ENCODE data around the gene EIF5A. TPM values are rescaled to one million over a fixed set of nuclear protein-coding genes. Genes with fewer than 3 reads are reported as not detected.

The EIF5A gene
- 1,162 and 1,732 TPM in 2 replicates for total RNA-seq (2012; rRNA removed)

GRCh38 chr17:7306911-7307685 is at the start of gene EIF5A:
Gene EIF5A, plus strand, starts transcription at chr17:7307628. Its CDS starts 2,008 bp downstream, at chr17:7309636.
- Histone ChIP-seq H3K9me3 (replicated peaks; ENCODE audit: low read length) (no peaks in the 10 kb centered on the region), H3K4me3 (ENCODE audit: low read length) (peak within 1 kb of the TSS; percentile 85), H3K9ac (ENCODE audit: low read depth, low read length) (peak within 1 kb of the TSS; percentile 99), H3K4me2 (ENCODE audit: low read length) (peak within 1 kb of the TSS; percentile 83), H3K36me3 (ENCODE audit: insufficient read depth, low read length) (peaks cover 22% of the 10 kb centered on the region), H3K27me3 (ENCODE audit: control insufficient read depth, insufficient read depth, low read length) (no peaks in the 10 kb centered on the region), H3K4me1 (ENCODE audit: control insufficient read depth, insufficient read depth, low read length) (peaks cover 18% of the 10 kb centered on the region)

DNA sequence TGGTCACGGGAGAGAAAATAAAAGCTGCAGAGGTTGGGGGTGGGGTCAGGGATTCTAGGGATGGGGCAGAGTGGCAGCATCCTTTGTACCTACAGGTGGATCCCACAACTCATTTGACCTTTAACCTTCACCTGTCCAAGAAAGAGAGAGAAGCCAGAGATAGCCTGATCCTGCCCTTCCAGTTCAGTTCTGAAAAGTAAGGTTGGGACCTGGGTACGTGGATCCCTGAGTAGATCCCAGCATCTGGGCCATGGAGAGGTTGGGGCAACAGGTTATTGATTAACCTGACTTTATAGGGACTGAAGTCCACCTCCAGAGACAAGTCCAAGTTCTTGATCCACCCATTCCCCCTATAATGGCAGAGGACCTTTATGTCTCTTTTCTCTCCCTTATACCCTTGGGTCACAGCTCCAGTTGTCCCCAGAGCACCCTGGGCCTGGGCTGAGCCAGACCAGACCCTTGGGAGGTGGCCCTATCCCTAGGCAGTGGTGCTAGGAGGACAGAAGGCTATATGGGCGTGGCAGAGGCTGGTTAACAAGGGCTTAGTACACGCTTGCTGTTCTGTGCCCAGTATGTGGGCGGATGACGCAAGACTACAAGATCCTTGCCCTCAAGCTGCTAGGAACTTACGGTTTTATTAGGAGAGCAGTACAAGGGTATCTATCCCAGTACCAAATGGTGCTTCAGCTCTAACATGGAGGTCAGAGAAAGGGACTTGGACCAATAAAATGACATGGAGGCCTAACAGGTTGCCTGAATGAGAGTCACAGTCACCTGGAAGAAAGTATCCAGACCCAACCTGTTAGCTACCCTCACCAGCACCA is 48.5 kb upstream of the EIF5A start:
- Histone ChIP-seq H3K4me2 (ENCODE audit: low read length) (peak overlapping the region; percentile 60), H3K9ac (ENCODE audit: low read depth, low read length) (peak overlapping the region; percentile 49), H3K4me1 (ENCODE audit: control insufficient read depth, insufficient read depth, low read length) (peaks cover 49% of the 10 kb centered on the region), H3K36me3 (ENCODE audit: insufficient read depth, low read length) (peaks cover 33% of the 10 kb centered on the region), H3K4me3 (ENCODE audit: low read length) (no peak overlapping the region), H3K9me3 (replicated peaks; ENCODE audit: low read length) (no peaks in the 10 kb centered on the region), H3K27me3 (ENCODE audit: control insufficient read depth, insufficient read depth, low read length) (no peaks in the 10 kb centered on the region)

DNA sequence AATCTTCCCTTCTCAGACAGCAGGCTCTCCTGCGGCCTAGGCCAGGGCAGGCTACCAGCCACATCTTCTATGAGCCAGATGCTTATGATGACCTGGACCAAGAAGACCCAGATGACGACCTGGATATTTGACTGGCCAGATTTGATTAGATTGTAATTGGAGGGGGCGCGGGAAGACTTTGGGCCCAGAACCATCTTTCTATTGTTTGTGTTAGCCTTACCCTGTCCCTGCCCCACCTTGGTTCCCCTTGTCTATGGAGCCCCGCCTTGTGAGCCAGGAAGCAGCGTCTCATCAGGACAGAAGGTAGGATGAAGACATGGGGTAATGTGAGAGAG is 47.9 kb upstream of the EIF5A start:
- Histone ChIP-seq H3K9ac (ENCODE audit: low read depth, low read length) (no peak overlapping the region), H3K4me1 (ENCODE audit: control insufficient read depth, insufficient read depth, low read length) (peaks cover 53% of the 10 kb centered on the region), H3K9me3 (replicated peaks; ENCODE audit: low read length) (no peaks in the 10 kb centered on the region), H3K27me3 (ENCODE audit: control insufficient read depth, insufficient read depth, low read length) (no peaks in the 10 kb centered on the region), H3K4me3 (ENCODE audit: low read length) (no peak overlapping the region), H3K4me2 (ENCODE audit: low read length) (peak overlapping the region; percentile 60), H3K36me3 (ENCODE audit: insufficient read depth, low read length) (peaks cover 28% of the 10 kb centered on the region)

DNA sequence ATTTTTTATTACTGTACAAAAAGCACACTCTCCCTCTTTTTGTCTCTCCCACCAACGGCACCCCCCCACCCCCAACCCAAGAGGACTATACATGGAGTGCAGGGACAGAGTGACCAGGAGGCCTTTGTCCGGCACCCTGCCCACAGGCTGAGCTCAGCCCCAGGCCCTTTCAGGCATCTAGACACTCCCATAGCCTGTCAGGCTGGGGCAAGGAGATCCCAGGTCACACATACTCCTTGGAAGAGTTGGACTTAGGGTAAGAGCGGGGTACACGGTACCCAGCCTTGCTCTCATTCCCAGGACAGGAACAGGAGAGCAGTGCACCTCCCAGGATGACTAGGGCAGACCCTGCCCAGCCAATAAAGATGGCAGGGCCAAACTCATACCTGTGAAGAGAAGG is 47.3 kb upstream of the EIF5A start:
- no peak overlapping the region for H3K4me3 ChIP-seq (ENCODE audit: low read length)
- no peaks in the 10 kb centered on the region for H3K27me3 ChIP-seq (ENCODE audit: control insufficient read depth, insufficient read depth, low read length)
- no peaks in the 10 kb centered on the region for H3K9me3 ChIP-seq (replicated peaks; ENCODE audit: low read length)
- no peak overlapping the region for H3K4me2 ChIP-seq (ENCODE audit: low read length)
- H3K36me3 ChIP-seq (ENCODE audit: insufficient read depth, low read length): peaks cover 22% of the 10 kb centered on the region
- no peak overlapping the region for H3K9ac ChIP-seq (ENCODE audit: low read depth, low read length)
- H3K4me1 ChIP-seq (ENCODE audit: control insufficient read depth, insufficient read depth, low read length): peaks cover 53% of the 10 kb centered on the region

GRCh38 chr17:7260651-7261378 is 46.6 kb upstream of the EIF5A start:
- peaks cover 53% of the 10 kb centered on the region for H3K4me1 ChIP-seq (ENCODE audit: control insufficient read depth, insufficient read depth, low read length)
- peak overlapping the region; percentile 67 for H3K9ac ChIP-seq (ENCODE audit: low read depth, low read length)
- H3K4me3 ChIP-seq (ENCODE audit: low read length): peak overlapping the region; percentile 59
- H3K36me3 ChIP-seq (ENCODE audit: insufficient read depth, low read length): peaks cover 20% of the 10 kb centered on the region
- peak overlapping the region; percentile 86 for H3K4me2 ChIP-seq (ENCODE audit: low read length)
- no peaks in the 10 kb centered on the region for H3K9me3 ChIP-seq (replicated peaks; ENCODE audit: low read length)
- H3K27me3 ChIP-seq (ENCODE audit: control insufficient read depth, insufficient read depth, low read length): no peaks in the 10 kb centered on the region

- Histone ChIP-seq H3K27me3 (ENCODE audit: control insufficient read depth, insufficient read depth, low read length) (no peaks in the 10 kb centered on the region), H3K9ac (ENCODE audit: low read depth, low read length) (peak overlapping the region; percentile 67), H3K4me3 (ENCODE audit: low read length) (peak overlapping the region; percentile 59), H3K9me3 (replicated peaks; ENCODE audit: low read length) (no peaks in the 10 kb centered on the region), H3K36me3 (ENCODE audit: insufficient read depth, low read length) (peaks cover 19% of the 10 kb centered on the region), H3K4me1 (ENCODE audit: control insufficient read depth, insufficient read depth, low read length) (peaks cover 53% of the 10 kb centered on the region), H3K4me2 (ENCODE audit: low read length) (peak overlapping the region; percentile 86)
These were observed 45.8 kb upstream of the EIF5A start for GRCh38 chr17:7261379-7262191.

DNA sequence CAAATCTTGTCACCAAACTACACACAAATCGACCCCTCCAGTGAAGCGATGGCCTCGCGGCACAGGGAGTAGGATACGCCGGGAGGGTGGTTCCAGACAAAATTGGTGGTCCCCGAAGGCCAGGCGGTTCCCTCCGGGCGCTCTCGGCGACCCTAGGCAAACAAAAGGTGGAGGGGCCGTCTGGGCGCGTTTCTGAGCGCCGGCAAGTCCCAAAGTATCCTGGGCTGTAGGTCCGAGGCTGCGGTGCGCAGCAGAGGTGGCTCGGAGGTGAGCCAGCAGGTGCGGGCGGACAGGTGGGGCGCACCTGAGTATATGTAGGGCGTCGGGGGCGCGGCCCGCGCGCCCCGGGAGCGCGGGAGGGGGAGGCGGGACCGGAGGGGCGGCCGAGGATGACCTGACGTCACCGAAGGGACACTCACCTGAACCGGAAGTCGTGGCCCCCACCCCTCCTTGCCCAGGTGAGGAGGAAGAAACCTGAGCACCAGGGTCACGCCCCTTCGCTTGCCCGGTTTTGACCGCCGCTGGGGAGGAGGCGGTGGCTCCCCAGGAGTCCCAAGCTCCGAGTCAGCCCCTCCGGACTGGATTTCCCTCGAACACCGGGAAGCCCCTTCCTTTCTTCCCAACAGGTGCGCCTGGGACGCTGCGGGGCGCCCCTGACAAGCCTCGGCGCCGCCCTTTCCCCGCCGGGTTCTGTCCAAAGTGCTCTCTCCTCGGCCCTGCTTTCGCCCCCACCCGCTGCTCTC is 45.1 kb upstream of the EIF5A start, which contains the start of gene CLDN7:
Gene CLDN7 (minus strand): TSS at position 287 of the 743 bp plus-strand sequence. CDS start 435 bp downstream, outside the sequence.
- H3K4me2 ChIP-seq (ENCODE audit: low read length): peak within 1 kb of the TSS; percentile 86
- peak within 1 kb of the TSS; percentile 67 for H3K9ac ChIP-seq (ENCODE audit: low read depth, low read length)
- H3K4me1 ChIP-seq (ENCODE audit: control insufficient read depth, insufficient read depth, low read length): peaks cover 56% of the 10 kb centered on the region
- H3K9me3 ChIP-seq (replicated peaks; ENCODE audit: low read length): no peaks in the 10 kb centered on the region
- H3K4me3 ChIP-seq (ENCODE audit: low read length): peak within 1 kb of the TSS; percentile 59
- H3K36me3 ChIP-seq (ENCODE audit: insufficient read depth, low read length): peaks cover 14% of the 10 kb centered on the region
- H3K27me3 ChIP-seq (ENCODE audit: control insufficient read depth, insufficient read depth, low read length): no peaks in the 10 kb centered on the region

DNA sequence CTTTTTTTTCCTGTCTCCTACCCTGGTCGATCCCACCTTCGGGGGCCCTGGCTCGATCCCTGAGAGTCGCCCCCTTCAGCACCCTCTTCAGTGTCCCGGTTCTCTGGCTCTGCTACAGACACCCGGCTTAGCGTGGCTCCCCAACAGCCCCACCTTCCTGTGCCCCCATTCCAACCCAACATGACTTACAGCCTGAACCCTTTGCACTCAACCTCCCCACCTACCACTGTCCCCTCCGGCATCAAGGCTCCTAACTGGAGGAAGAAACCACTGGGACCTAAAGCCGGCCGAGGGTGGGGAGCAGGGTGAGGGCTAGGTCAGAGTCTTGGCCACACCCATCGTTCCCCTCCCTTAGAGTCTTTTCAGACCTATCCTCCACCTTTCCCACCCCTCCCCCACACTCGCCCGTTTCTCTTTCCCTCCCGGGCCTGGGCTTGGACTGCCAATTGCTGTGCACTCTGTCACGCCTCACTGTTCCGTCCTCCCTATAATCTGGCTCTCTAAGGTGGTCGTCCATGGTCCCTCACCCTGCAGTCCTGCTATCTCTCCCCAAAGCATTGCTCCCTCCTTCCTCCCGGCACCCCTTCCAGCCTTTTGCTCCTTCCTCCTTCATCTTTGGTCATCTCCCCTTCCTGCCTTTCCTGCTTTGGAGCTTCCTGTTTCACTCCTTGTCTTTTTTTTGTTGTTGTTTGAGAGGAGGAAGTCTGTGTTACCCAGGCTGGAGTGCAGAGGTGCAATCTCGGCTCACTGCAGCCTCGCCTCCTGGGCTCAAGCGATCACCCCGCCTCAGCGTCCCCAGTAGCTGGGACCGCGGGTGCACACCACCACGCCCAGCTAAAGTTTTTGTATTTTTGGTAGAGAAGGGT is 44.3 kb upstream of the EIF5A start:
- peaks cover 14% of the 10 kb centered on the region for H3K36me3 ChIP-seq (ENCODE audit: insufficient read depth, low read length)
- no peaks in the 10 kb centered on the region for H3K27me3 ChIP-seq (ENCODE audit: control insufficient read depth, insufficient read depth, low read length)
- no peaks in the 10 kb centered on the region for H3K9me3 ChIP-seq (replicated peaks; ENCODE audit: low read length)
- H3K4me3 ChIP-seq (ENCODE audit: low read length): peak overlapping the region; percentile 59
- H3K4me2 ChIP-seq (ENCODE audit: low read length): peak overlapping the region; percentile 86
- H3K4me1 ChIP-seq (ENCODE audit: control insufficient read depth, insufficient read depth, low read length): peaks cover 56% of the 10 kb centered on the region
- H3K9ac ChIP-seq (ENCODE audit: low read depth, low read length): peak overlapping the region; percentile 31

GRCh38 chr17:7263801-7264078 is 43.7 kb upstream of the EIF5A start:
- no peak overlapping the region for H3K4me3 ChIP-seq (ENCODE audit: low read length)

DNA sequence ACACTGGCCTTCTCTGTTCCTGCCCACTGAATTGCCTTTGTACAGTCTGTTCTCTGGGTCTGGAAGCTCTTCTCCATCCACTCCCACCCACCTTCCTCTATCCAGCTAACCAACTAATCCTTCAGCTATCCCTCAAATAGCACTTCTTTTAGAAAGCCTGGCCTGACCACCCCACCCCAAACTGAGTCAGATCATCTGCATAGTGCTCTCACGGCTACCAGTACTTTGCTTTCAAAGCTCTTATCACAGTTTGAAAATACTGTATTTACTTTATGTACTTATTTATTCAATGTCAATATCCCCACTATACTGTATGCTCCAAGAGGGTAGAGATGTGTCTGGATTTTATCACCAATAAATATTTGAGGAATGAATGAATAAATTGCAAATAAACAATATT is 40.6 kb upstream of the EIF5A start:
- H3K9ac ChIP-seq (ENCODE audit: low read depth, low read length): no peak overlapping the region
- no peaks in the 10 kb centered on the region for H3K27me3 ChIP-seq (ENCODE audit: control insufficient read depth, insufficient read depth, low read length)
- H3K4me2 ChIP-seq (ENCODE audit: low read length): peak overlapping the region; percentile 10
- H3K4me1 ChIP-seq (ENCODE audit: control insufficient read depth, insufficient read depth, low read length): peaks cover 28% of the 10 kb centered on the region
- H3K4me3 ChIP-seq (ENCODE audit: low read length): peak overlapping the region; percentile 13
- no peaks in the 10 kb centered on the region for H3K9me3 ChIP-seq (replicated peaks; ENCODE audit: low read length)
- no peaks in the 10 kb centered on the region for H3K36me3 ChIP-seq (ENCODE audit: insufficient read depth, low read length)

More at GRCh38 chr17:7263801-7264078, 43.7 kb upstream of the EIF5A start:
- Histone ChIP-seq H3K4me1 (ENCODE audit: control insufficient read depth, insufficient read depth, low read length) (peaks cover 53% of the 10 kb centered on the region), H3K27me3 (ENCODE audit: control insufficient read depth, insufficient read depth, low read length) (no peaks in the 10 kb centered on the region), H3K9ac (ENCODE audit: low read depth, low read length) (no peak overlapping the region), H3K9me3 (replicated peaks; ENCODE audit: low read length) (no peaks in the 10 kb centered on the region), H3K36me3 (ENCODE audit: insufficient read depth, low read length) (peaks cover 10% of the 10 kb centered on the region), H3K4me2 (ENCODE audit: low read length) (peak overlapping the region; percentile 14)

Measured in skeletal muscle satellite cell (primary cell).